Measurements from ENCODE around the gene CLDN11.
A peak's percentile ranks its signal among the peaks of the same experiment; 100 is the strongest.

Gene CLDN11

DNA sequence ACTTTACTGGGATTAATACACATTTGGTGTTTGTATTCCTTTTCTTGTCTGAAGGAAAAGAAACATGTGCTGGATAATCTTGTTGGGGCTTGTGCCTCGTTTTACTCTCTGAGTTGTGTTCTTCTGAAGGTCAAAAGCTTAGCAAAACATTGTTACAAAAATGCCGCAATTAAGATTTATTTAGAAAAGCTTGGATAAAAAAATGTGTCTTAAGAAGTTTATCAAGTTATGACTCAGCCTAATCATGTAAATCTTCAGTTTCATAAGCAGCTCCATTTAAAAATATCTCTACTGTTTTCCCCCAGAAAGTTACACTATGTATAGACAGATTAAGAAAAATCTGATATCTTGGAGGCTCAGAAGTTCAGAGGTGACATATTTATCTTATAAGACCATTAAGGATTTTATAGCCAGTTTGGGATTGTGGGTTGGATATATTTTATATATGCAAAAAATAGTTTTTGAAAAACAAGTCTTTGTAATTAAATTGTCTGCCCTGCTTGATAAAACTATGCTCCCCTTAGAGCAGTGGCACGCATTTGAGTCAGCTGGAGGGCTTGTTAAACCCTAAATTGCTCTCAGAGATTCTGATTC lies 56.5 kb downstream of the CLDN11 start:
- no peak for DNase-seq (ENCODE audit: extremely low read depth, low read depth)
- no peak overlapping the region for H3K4me3 ChIP-seq (replicated peaks; ENCODE audit: low read depth, low read length)
- TF ChIP-seq, protein P1, sequence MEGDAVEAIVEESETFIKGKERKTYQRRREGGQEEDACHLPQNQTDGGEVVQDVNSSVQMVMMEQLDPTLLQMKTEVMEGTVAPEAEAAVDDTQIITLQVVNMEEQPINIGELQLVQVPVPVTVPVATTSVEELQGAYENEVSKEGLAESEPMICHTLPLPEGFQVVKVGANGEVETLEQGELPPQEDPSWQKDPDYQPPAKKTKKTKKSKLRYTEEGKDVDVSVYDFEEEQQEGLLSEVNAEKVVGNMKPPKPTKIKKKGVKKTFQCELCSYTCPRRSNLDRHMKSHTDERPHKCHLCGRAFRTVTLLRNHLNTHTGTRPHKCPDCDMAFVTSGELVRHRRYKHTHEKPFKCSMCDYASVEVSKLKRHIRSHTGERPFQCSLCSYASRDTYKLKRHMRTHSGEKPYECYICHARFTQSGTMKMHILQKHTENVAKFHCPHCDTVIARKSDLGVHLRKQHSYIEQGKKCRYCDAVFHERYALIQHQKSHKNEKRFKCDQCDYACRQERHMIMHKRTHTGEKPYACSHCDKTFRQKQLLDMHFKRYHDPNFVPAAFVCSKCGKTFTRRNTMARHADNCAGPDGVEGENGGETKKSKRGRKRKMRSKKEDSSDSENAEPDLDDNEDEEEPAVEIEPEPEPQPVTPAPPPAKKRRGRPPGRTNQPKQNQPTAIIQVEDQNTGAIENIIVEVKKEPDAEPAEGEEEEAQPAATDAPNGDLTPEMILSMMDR (IDR thresholded peaks at IDR 0.05; ENCODE audit: low read depth, low read length, missing control alignments) = no peak

DNA sequence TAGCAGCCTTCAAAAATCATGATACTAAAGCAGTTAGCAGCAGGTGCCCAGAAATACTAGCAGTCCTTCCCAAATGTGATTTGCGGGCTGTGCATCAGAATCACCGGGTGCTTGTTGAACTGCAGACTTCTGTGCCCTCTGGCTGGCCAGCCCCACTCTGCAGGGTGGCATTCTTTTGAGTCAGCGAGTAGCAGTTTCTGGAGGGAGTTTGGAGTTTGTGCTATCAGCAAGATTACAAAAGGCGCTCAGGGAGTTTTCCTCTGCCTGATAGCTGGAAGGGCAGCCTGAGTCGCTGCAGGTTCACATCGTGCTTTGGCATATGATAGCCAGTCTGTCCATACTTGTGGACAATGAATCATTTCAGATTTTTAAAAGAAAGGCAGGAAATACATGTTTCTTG lies 57.6 kb downstream of the CLDN11 start:
- TF ChIP-seq, protein P1 (IDR thresholded peaks at IDR 0.05; ENCODE audit: low read depth, low read length, missing control alignments) = no peak
- DNase-seq (ENCODE audit: extremely low read depth, low read depth) = no peak
- no peak overlapping the region for H3K4me3 ChIP-seq (replicated peaks; ENCODE audit: low read depth, low read length)

GRCh38 chr3:170477395-170477794 lies 58.7 kb downstream of the CLDN11 start:
- TF ChIP-seq, protein P1 (IDR thresholded peaks at IDR 0.05; ENCODE audit: low read depth, low read length, missing control alignments) = no peak
- DNase-seq (ENCODE audit: extremely low read depth, low read depth) = no peak
- no peak overlapping the region for H3K4me3 ChIP-seq (replicated peaks; ENCODE audit: low read depth, low read length)

DNA sequence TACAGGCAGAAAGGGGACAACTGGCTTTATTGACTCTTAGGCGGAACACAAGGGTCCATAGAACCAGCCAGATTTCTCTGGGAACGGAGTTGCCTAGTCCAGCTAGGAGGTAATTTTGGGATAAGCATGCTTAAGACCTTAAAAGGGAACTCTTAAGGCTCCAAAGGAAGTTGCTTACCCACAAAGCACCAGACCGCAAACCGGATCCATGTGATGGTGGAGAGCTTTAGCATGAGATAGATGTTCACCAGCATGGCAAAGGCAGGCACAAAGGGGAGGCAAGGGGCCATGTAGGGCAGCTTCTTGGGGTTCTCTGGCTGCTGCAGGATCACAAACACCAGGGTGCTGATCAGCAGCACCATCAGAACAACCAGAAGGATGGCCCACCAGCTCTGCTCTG lies 61.4 kb downstream of the CLDN11 start:
- TF ChIP-seq, protein P1 (IDR thresholded peaks at IDR 0.05; ENCODE audit: low read depth, low read length, missing control alignments) = no peak

DNA sequence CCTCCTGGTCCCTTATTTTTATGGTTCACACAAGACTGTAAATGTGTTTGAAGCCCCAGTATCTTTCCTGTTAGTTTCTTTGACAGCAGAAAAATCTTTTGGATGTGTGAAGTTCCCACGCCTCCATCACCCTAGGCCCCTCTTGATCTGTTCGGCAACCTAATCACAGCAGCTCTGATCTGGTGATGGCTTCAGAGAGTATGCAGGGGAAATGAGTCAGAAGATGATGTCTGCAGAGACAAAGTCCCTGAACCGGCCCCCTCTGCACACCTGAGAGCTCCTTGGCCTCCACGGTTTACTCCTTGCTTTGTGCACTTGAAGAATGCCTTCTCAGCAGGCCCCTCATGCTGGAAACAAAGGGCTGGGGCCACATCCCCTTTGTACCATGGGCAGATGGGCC lies 63.5 kb downstream of the CLDN11 start:
- TF ChIP-seq, protein P1 (IDR thresholded peaks at IDR 0.05; ENCODE audit: low read depth, low read length, missing control alignments) = no peak
- no peak for DNase-seq (ENCODE audit: extremely low read depth, low read depth)
- no peak overlapping the region for H3K4me3 ChIP-seq (replicated peaks; ENCODE audit: low read depth, low read length)

More for the DNA sequence above, 61.4 kb downstream of the CLDN11 start:
- H3K4me3 ChIP-seq (replicated peaks; ENCODE audit: low read depth, low read length) = no peak overlapping the region
- no peak for DNase-seq (ENCODE audit: extremely low read depth, low read depth)

- TF ChIP-seq, protein P1 (IDR thresholded peaks at IDR 0.05; ENCODE audit: low read depth, low read length, missing control alignments) = peak; percentile 28
- DNase-seq (ENCODE audit: extremely low read depth, low read depth) = no peak
- H3K4me3 ChIP-seq (replicated peaks; ENCODE audit: low read depth, low read length) = no peak overlapping the region
These were observed 65.0 kb downstream of the CLDN11 start for GRCh38 chr3:170483485-170484262.

All from HFF-Myc (cell line).